Stimulated activated CD4-positive, alpha-beta T cell treated with anti-CD3 and anti-CD28 coated beads, Interleukin-4, amount 100 ng/mL, for 4 hours (primary cell): ENCODE data around the gene ZC3H7B.
A peak's percentile ranks its signal among the peaks of the same experiment; 100 is the strongest.
"Not testable (repeated sequence)": the region's sequence is repeated elsewhere in the genome, so short reads cannot be mapped to it uniquely, and the experiment has no call there.

Experiments used
- DNase-seq, 2 experiments: peaks; one replicate each; pipeline ENCODE4 v3.0.0-alpha.2; 2020

ZC3H7B gene

GRCh38 chr22:41301085-41302020 is at the start of gene ZC3H7B:
Gene ZC3H7B (plus strand): TSS chr22:41301525. CDS start chr22:41320661, 19,136 bp downstream.
- peak; percentile 78 to 90 for DNase-seq

- DNase-seq: no peak
Measured at GRCh38 chr22:41252365-41252764, 49.0 kb upstream of the ZC3H7B start.

- no peak for DNase-seq
Measured at GRCh38 chr22:41254230-41254629, 47.1 kb upstream of the ZC3H7B start.

GRCh38 chr22:41256254-41257253 is 44.8 kb upstream of the ZC3H7B start:
- DNase-seq: no peak

- no peak for DNase-seq
Measured at GRCh38 chr22:41257696-41258095, 43.6 kb upstream of the ZC3H7B start.

- DNase-seq: not testable (repeated sequence)
Measured at GRCh38 chr22:41259756-41260155, 41.6 kb upstream of the ZC3H7B start.

- DNase-seq: no peak
Measured at GRCh38 chr22:41260871-41261270, 40.5 kb upstream of the ZC3H7B start.

- DNase-seq: no peak
Measured at GRCh38 chr22:41261541-41262249, 39.6 kb upstream of the ZC3H7B start.

- no peak for DNase-seq
Measured at GRCh38 chr22:41262250-41262765, 39.0 kb upstream of the ZC3H7B start.

- no peak for DNase-seq
Measured at GRCh38 chr22:41263704-41264103, 37.6 kb upstream of the ZC3H7B start.

- DNase-seq: no peak
Measured at GRCh38 chr22:41264408-41264941, 36.9 kb upstream of the ZC3H7B start.

GRCh38 chr22:41267958-41268357 is 33.4 kb upstream of the ZC3H7B start:
- DNase-seq: no peak

- no peak for DNase-seq
Measured at GRCh38 chr22:41271787-41272186, 29.5 kb upstream of the ZC3H7B start.

- DNase-seq: no peak
Measured at GRCh38 chr22:41273128-41273527, 28.2 kb upstream of the ZC3H7B start.

- DNase-seq: no peak
Measured at GRCh38 chr22:41274856-41275255, 26.5 kb upstream of the ZC3H7B start.

- DNase-seq: no peak
Measured at GRCh38 chr22:41280065-41280464, 21.3 kb upstream of the ZC3H7B start.

- no peak for DNase-seq
Measured at GRCh38 chr22:41280854-41281253, 20.5 kb upstream of the ZC3H7B start.

GRCh38 chr22:41284465-41284864 is 16.9 kb upstream of the ZC3H7B start:
- no peak for DNase-seq

GRCh38 chr22:41285441-41285819 is 15.9 kb upstream of the ZC3H7B start:
- peak; percentile 83 to 93 for DNase-seq

- DNase-seq: peak; percentile 95 to 99
Measured at GRCh38 chr22:41285820-41286638, 15.3 kb upstream of the ZC3H7B start, which contains the start of gene RANGAP1. Gene RANGAP1 (minus strand): TSS chr22:41286187. CDS start chr22:41281044, 5,143 bp downstream.

GRCh38 chr22:41286639-41287091 is 14.7 kb upstream of the ZC3H7B start:
- DNase-seq: peak in 1 of 2 experiments; percentile 13
